DND-41 (cell line): Measurements from ENCODE around the gene MCM9.

Experiments
- EZH2 ChIP-seq: IDR thresholded peaks from 3 replicates; pipeline ENCODE4 v1.6.1; 2012; ENCODE audit warnings: borderline replicate concordance, low read depth, mild to moderate bottlenecking, moderate library complexity, low read length, inconsistent platforms; ENCODE audit not compliant: severe bottlenecking
- TF ChIP-seq, protein P1 (sequence below): IDR thresholded peaks from 2 replicates; pipeline ENCODE4 v1.5.1; 2012; ENCODE audit warnings: borderline replicate concordance, low read length, moderate library complexity, mild to moderate bottlenecking; ENCODE audit not compliant: poor library complexity, severe bottlenecking; ENCODE audit errors: extremely low read depth

DNA sequence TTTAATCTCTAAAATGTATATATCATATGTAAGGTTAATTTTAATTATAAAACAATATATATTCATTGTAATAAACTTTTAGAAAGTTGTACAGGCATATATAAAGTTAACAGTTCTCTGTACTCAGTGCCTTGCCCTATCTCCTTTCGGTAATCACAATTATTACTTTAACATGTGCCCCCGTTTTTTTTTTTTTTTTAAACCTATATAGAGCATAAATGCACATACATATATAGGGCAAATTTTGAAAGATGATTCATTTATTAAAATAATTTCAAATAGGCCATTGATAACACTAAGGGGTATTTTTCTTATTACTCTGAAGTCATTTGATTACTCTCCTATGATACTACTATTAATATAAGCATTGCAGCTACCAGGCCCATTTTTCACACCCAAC, 39.1 kb downstream of the MCM9 start:
- TF ChIP-seq, protein P1, sequence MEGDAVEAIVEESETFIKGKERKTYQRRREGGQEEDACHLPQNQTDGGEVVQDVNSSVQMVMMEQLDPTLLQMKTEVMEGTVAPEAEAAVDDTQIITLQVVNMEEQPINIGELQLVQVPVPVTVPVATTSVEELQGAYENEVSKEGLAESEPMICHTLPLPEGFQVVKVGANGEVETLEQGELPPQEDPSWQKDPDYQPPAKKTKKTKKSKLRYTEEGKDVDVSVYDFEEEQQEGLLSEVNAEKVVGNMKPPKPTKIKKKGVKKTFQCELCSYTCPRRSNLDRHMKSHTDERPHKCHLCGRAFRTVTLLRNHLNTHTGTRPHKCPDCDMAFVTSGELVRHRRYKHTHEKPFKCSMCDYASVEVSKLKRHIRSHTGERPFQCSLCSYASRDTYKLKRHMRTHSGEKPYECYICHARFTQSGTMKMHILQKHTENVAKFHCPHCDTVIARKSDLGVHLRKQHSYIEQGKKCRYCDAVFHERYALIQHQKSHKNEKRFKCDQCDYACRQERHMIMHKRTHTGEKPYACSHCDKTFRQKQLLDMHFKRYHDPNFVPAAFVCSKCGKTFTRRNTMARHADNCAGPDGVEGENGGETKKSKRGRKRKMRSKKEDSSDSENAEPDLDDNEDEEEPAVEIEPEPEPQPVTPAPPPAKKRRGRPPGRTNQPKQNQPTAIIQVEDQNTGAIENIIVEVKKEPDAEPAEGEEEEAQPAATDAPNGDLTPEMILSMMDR: no peak
- TF ChIP-seq EZH2: no peak
